HCT116 (cell line): ENCODE results near the gene IFIT5. TPM values are rescaled to one million over a fixed set of nuclear protein-coding genes. Genes with fewer than 3 reads are reported as not detected.
"Not testable (repeated sequence)": the region's sequence is repeated elsewhere in the genome, so short reads cannot be mapped to it uniquely, and the experiment has no call there.

Experiments used
- ATAC-seq: fragments of 200-7000 bp; cut with Tn5 transposase; 2 replicates; pipeline ENCODE4 v1.9.1; 2020; ENCODE audit warnings: mild to moderate bottlenecking, moderate library complexity
- BruUV-seq: library from RNA; stranded (reverse); fragments of 400-500 nt; replicated peaks from 2 replicates; lab custom pipeline; 2021; lab: Mats Ljungman, UMichigan
- CTCF ChIA-PET: fragments of 300-600 bp; sonication (Branson Sonifier 250); formaldehyde crosslinking; loops from one replicate; lab custom pipeline; 2021; ENCODE audit warnings: antibody characterized with exemption; lab: Charles Lee
- POLR2A ChIA-PET: fragments of 300-600, 350-600 bp; sonication (Branson Sonifier 250); formaldehyde crosslinking; loops from one replicate; lab custom pipeline; 2021; ENCODE audit warnings: antibody characterized with exemption; lab: Charles Lee
- RAD21 ChIA-PET, 2 experiments: fragments of 300-600 bp; sonication (Branson Sonifier 250); formaldehyde crosslinking; loops; one replicate each; lab custom pipeline; 2023; ENCODE audit warnings: low total read pairs in 2 of 2; ENCODE audit not compliant: uncharacterized antibody in 2 of 2, unreplicated experiment in 2 of 2, low non-redundant PET in 1 of 2; lab: Charles Lee
- DNase-seq: peaks from one replicate; pipeline ENCODE4 v3.0.0-alpha.2; 2010; ENCODE audit warnings: low read depth, low spot score
- H2AFZ ChIP-seq: fragments of 200-600 bp; shearing (Covaris generic), sonication (generic); 2 replicates; pipeline ENCODE4 v1.6.1; 2017; ENCODE audit warnings: low read depth, mixed run types, mixed read lengths, antibody characterized with exemption, low read length; ENCODE audit not compliant: poor library complexity, severe bottlenecking
- H3K27ac ChIP-seq: 2 replicates; pipeline ENCODE4 v1.5.1; 2012; ENCODE audit warnings: low read depth, low read length
- H3K27me3 ChIP-seq: fragments of 200-600 bp; sonication (generic); 2 replicates; pipeline ENCODE4 v1.6.1; 2016; ENCODE audit warnings: mixed run types, low read length, mixed read lengths; ENCODE audit not compliant: insufficient read depth
- H3K36me3 ChIP-seq, 2 experiments: fragments of 200-500 bp in 1 of 2; fragments of 200-600 bp in 1 of 2; sonication (Bioruptor generic) in 1 of 2; sonication (generic) in 1 of 2; 2 replicates each; pipeline versions ENCODE4 v1.5.1 to v1.6.1; 2014 to 2016; ENCODE audit warnings: low read length in 2 of 2, inconsistent platforms in 1 of 2, mixed read lengths in 1 of 2, mixed run types in 1 of 2; ENCODE audit not compliant: insufficient read depth in 2 of 2, control insufficient read depth in 1 of 2
- H3K4me1 ChIP-seq, 2 experiments: fragments of 200-600 bp in 1 of 2; sonication (generic) in 1 of 2; 2 replicates each; pipeline versions ENCODE4 v1.5.1 to v1.6.1; 2012 to 2017; ENCODE audit warnings: low read length in 2 of 2, inconsistent platforms in 1 of 2, mild to moderate bottlenecking in 1 of 2, mixed read lengths in 1 of 2, mixed run types in 1 of 2, moderate library complexity in 1 of 2; ENCODE audit not compliant: insufficient read depth in 2 of 2, control insufficient read depth in 1 of 2
- H3K4me2 ChIP-seq: fragments of 200-600 bp; sonication (generic); 2 replicates; pipeline ENCODE4 v1.6.1; 2017; ENCODE audit warnings: mixed run types, low read length, mixed read lengths
- H3K4me3 ChIP-seq, 2 experiments: fragments of 200-600 bp in 1 of 2; sonication (generic) in 1 of 2; replicated peaks in 1 of 2; 2 replicates each; pipeline ENCODE4 v1.5.1; 2011 to 2016; ENCODE audit warnings: low read length in 2 of 2, control low read depth in 1 of 2, low read depth in 1 of 2, mild to moderate bottlenecking in 1 of 2, mixed read lengths in 1 of 2, mixed run types in 1 of 2
- H3K79me2 ChIP-seq: fragments of 200-600 bp; sonication (generic); 2 replicates; pipeline ENCODE4 v1.6.1; 2017; ENCODE audit warnings: mild to moderate bottlenecking, mixed run types, low read length, moderate library complexity, mixed read lengths; ENCODE audit not compliant: insufficient read depth
- H3K9ac ChIP-seq: fragments of 200-600 bp; sonication (generic); 2 replicates; pipeline ENCODE4 v1.6.1; 2016; ENCODE audit warnings: low read length, mixed read lengths
- H3K9me2 ChIP-seq: fragments of 200-600 bp; sonication (generic), shearing (Covaris generic); 2 replicates; pipeline ENCODE4 v1.6.1; 2017; ENCODE audit warnings: mixed run types, mild to moderate bottlenecking, moderate library complexity; ENCODE audit not compliant: insufficient read depth
- H3K9me3 ChIP-seq, 2 experiments: fragments of 200-500 bp in 1 of 2; fragments of 200-600 bp in 1 of 2; sonication (Bioruptor generic) in 1 of 2; sonication (generic) in 1 of 2; 2 replicates each; pipeline ENCODE4 v1.6.1; 2014 to 2017; ENCODE audit warnings: low read length in 2 of 2, mixed read lengths in 2 of 2, inconsistent platforms in 1 of 2, low read depth in 1 of 2, mild to moderate bottlenecking in 1 of 2, mixed run types in 1 of 2, moderate library complexity in 1 of 2; ENCODE audit not compliant: control insufficient read depth in 1 of 2, insufficient read depth in 1 of 2
- H4K20me1 ChIP-seq: fragments of 200-600 bp; sonication (generic), shearing (Covaris generic); 2 replicates; pipeline ENCODE4 v1.6.1; 2017; ENCODE audit warnings: mixed run types, mild to moderate bottlenecking, moderate library complexity; ENCODE audit not compliant: insufficient read depth
- CEBPB ChIP-seq: IDR thresholded peaks from 2 replicates; pipeline ENCODE4 v1.6.1; 2012; ENCODE audit warnings: low read depth
- EGR1 ChIP-seq: IDR thresholded peaks from 2 replicates; pipeline ENCODE4 v1.6.1; 2012; ENCODE audit warnings: low read depth
- ELF1 ChIP-seq: IDR thresholded peaks from 2 replicates; pipeline ENCODE4 v1.6.1; 2012; ENCODE audit warnings: low read depth, borderline replicate concordance
- EZH2phosphoT487 ChIP-seq: fragments of 200-600 bp; IDR thresholded peaks from 2 replicates; pipeline ENCODE4 v1.6.1; 2018; ENCODE audit warnings: antibody characterized with exemption, borderline replicate concordance
- JUND ChIP-seq: IDR thresholded peaks from 2 replicates; pipeline ENCODE4 v1.6.1; 2012
- POLR2AphosphoS5 ChIP-seq: IDR thresholded peaks from 2 replicates; pipeline ENCODE4 v1.6.1; 2011; ENCODE audit warnings: mild to moderate bottlenecking, low read depth, low read length, moderate library complexity
- RAD21 ChIP-seq: IDR thresholded peaks from 2 replicates; pipeline ENCODE4 v1.6.1; 2012; ENCODE audit warnings: low read depth, mild to moderate bottlenecking
- SP1 ChIP-seq: IDR thresholded peaks from 2 replicates; pipeline ENCODE4 v1.6.1; 2012; ENCODE audit warnings: low read depth
- ZFX ChIP-seq: fragments of 450-650 bp; IDR thresholded peaks from 2 replicates; pipeline ENCODE4 v1.6.1; 2017
- ZNF274 ChIP-seq: fragments of 200-500 bp; sonication (Bioruptor generic); IDR thresholded peaks from 2 replicates; pipeline ENCODE4 v1.6.1; 2014; ENCODE audit warnings: mild to moderate bottlenecking, low read depth, low read length, inconsistent platforms
- intact Hi-C: fragments of 100-400 bp; cut with micrococcal nuclease; formaldehyde crosslinking; loops from 2 replicates; pipeline ENCODE4 v1.10.0; 2022
- total RNA-seq: library from RNA; stranded (reverse); gene quantifications from one replicate; pipeline ENCODE4 v1.2.1, GENCODE V29; 2021; ENCODE audit not compliant: unreplicated experiment
- TF ChIP-seq, protein P1 (sequence below), 3 experiments: fragments of 200-600 bp in 1 of 3; sonication (generic) in 1 of 3; IDR thresholded peaks in 2 of 3; conservative IDR thresholded peaks in 1 of 3; 2 replicates each; pipeline ENCODE4 v1.5.1; 2012 to 2017; ENCODE audit warnings: low read depth in 2 of 3, low read length in 2 of 3, antibody characterized with exemption in 1 of 3, borderline replicate concordance in 1 of 3, control low read depth in 1 of 3, mild to moderate bottlenecking in 1 of 3, mixed read lengths in 1 of 3, mixed run types in 1 of 3, moderate library complexity in 1 of 3; ENCODE audit not compliant: insufficient read depth in 1 of 3

IFIT5 gene
- total RNA-seq, 1 experiment from 2014 or later, result 11.1 TPM

DNA sequence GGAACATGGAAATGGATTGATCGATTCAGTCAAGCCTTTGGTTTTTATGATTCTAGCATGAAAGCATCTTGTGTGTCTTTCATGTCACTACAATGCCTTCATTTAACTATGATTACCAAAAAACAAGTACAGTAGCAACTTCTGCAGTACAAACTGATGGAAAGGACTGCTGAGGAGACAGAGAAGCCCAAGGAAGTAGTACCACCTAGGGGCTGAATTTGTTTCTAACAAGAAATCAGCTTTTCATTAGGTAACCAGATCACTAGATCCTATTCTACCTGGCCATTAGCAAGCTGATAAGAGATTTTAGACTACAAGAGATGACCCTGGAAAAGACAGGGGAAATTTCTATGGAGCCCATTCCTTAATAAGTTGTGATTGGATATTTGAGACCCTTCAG, 25.1 kb upstream of the IFIT5 start:
- Histone ChIP-seq H3K79me2 (no peaks in the 10 kb centered on the region), H3K9ac (no peak overlapping the region), H3K9me3 (no peaks in the 10 kb centered on the region), H4K20me1 (no peaks in the 10 kb centered on the region), H2AFZ (peak overlapping the region; percentile 5), H3K27ac (no peak overlapping the region), H3K36me3 (no peaks in the 10 kb centered on the region), H3K4me2 (no peak overlapping the region), H3K4me1 (peaks cover 2 to 11% of the 10 kb centered on the region in 2 experiments; a peak in 3 of 4 replicates), H3K9me2 (no peaks in the 10 kb centered on the region), H3K4me3 (no peak overlapping the region), H3K27me3 (no peaks in the 10 kb centered on the region)
- POLR2A ChIA-PET, result no interaction called here
- RAD21 ChIA-PET, result no interaction called here
- DNase-seq, result peak; percentile 22
- CTCF ChIA-PET, result interaction anchor here (1.0 to 3.0 kb wide), 2 partner anchors 20 to 173 kb away, joined by 5 to 11 read pairs; no protein-coding TSS in a partner anchor
- ATAC-seq, result peak; percentile 38; the same call in 1 of the 2 replicates
- BruUV-seq, result no TSS peak
- TF ChIP-seq, protein P1, sequence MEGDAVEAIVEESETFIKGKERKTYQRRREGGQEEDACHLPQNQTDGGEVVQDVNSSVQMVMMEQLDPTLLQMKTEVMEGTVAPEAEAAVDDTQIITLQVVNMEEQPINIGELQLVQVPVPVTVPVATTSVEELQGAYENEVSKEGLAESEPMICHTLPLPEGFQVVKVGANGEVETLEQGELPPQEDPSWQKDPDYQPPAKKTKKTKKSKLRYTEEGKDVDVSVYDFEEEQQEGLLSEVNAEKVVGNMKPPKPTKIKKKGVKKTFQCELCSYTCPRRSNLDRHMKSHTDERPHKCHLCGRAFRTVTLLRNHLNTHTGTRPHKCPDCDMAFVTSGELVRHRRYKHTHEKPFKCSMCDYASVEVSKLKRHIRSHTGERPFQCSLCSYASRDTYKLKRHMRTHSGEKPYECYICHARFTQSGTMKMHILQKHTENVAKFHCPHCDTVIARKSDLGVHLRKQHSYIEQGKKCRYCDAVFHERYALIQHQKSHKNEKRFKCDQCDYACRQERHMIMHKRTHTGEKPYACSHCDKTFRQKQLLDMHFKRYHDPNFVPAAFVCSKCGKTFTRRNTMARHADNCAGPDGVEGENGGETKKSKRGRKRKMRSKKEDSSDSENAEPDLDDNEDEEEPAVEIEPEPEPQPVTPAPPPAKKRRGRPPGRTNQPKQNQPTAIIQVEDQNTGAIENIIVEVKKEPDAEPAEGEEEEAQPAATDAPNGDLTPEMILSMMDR (IDR thresholded peaks at IDR 0.05 in 2 of 3, conservative IDR thresholded peaks at IDR 0.05 in 1 of 3; ENCODE audit: borderline replicate concordance in 1 of 3, insufficient read depth in 1 of 3, low read depth in 2 of 3, low read length in 2 of 3), result peak in 2 of 3 experiments; percentile 44 to 70; a peak in 3 of 6 replicates
- peak; percentile 81 for TF ChIP-seq RAD21
- TF ChIP-seq ZNF274, result no peak
- intact Hi-C loops, result loop anchor here (1.0 kb wide), 1 partner anchor 172 kb away; no protein-coding TSS in a partner anchor

DNA sequence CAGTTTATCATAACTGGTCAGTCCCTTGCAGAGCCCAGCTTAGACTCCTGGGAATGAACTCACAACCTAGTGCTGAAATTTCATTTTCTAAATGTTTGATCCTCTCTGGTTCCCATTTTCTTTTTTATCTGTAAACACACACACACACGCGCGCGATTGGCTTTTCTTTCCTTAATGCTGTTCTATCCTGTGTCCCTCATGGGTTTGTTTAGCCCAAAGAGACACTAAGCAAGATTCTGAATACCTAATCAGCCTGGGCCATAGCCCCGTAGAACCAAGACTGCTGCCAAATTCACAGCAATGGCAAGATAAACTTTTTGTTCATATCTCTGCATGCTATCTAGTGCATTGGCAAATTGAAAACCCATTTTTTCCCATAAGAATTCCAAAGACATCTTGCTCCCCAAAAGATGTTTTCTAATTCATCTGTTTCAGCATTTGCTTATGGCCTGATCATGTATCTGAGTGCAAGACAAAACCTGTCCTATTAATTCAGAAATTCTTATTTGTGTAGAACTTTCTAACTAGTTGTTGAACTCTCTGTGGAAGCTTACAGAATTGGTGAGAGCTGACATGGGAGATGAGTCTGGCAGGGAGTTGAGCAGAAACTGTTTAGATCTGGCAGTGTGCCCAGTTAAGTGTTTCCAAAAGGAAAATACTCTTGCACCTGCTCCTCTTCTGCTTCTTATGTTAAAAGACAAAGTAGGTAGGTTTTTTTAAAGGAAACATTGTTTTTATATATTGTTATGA, 23.7 kb upstream of the IFIT5 start:
- no peak for ATAC-seq
- Histone ChIP-seq H3K4me3 (no peak overlapping the region), H3K9ac (no peak overlapping the region), H3K27me3 (no peaks in the 10 kb centered on the region), H3K9me2 (no peaks in the 10 kb centered on the region), H3K36me3 (no peaks in the 10 kb centered on the region), H3K79me2 (no peaks in the 10 kb centered on the region), H2AFZ (no peak overlapping the region), H3K27ac (no peak overlapping the region), H3K4me1 (peaks cover 2 to 11% of the 10 kb centered on the region in 2 experiments; a peak in 3 of 4 replicates), H4K20me1 (no peaks in the 10 kb centered on the region), H3K9me3 (no peaks in the 10 kb centered on the region), H3K4me2 (no peak overlapping the region)
- TF ChIP-seq CEBPB (no peak), SP1 (no peak), EGR1 (no peak), EZH2phosphoT487 (no peak), ELF1 (no peak), JUND (no peak), POLR2AphosphoS5 (no peak), ZFX (no peak)
- ChIA-PET CTCF (interaction anchor here (0.7 to 3.0 kb wide), 2 partner anchors 21 to 91 kb away, joined by 3 to 11 read pairs; no protein-coding TSS in a partner anchor), POLR2A (no interaction called here), RAD21 (no interaction called here)
- no peak for DNase-seq
- intact Hi-C loops, result no loop called here
- BruUV-seq, result no TSS peak

DNA sequence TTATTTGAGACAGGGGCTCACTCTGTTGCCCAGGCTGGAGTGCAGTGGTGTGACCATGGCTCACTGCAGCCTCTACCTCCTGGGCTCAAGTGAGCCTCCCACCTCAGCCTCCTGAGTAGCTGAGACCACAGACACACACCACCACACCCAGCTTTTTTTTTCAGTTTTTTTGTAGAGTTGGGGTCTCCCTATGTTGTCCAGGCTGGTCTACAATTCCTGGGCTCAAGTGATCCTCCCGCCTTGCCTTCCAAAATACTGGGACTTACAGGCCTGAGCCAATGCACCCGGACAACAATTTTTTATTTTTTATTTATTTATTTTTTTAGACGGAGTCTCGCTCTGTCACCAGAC, 23.2 kb upstream of the IFIT5 start:
- CTCF ChIA-PET, RAD21 ChIA-PET, intact Hi-C loops: not testable (repeated sequence)

More for the DNA sequence above, 23.2 kb upstream of the IFIT5 start:
- H3K4me2 ChIP-seq, H3K36me3 ChIP-seq, H3K9me3 ChIP-seq, H3K4me3 ChIP-seq, POLR2A ChIA-PET, H4K20me1 ChIP-seq, H3K9me2 ChIP-seq, H3K27ac ChIP-seq, H2AFZ ChIP-seq, ATAC-seq, H3K9ac ChIP-seq, BruUV-seq, H3K79me2 ChIP-seq, DNase-seq, H3K27me3 ChIP-seq: not testable (repeated sequence)
- H3K4me1 ChIP-seq, result peaks cover 2 to 11% of the 10 kb centered on the region in 2 experiments; a peak in 3 of 4 replicates
